ENCODE data around the gene MYOZ2. TPM values are rescaled to one million over a fixed set of nuclear protein-coding genes. Genes with fewer than 3 reads are reported as not detected.
"Not testable (repeated sequence)": the region's sequence is repeated elsewhere in the genome, so short reads cannot be mapped to it uniquely, and the experiment has no call there.

Gene MYOZ2
- total and polyA plus RNA-seq, 3 donors from 2014 or later = 2.8 to 4.3 (median 3.2) TPM

- H3K9me3 ChIP-seq = no peaks in the 10 kb centered on the region
- peaks cover 25% of the 10 kb centered on the region for H3K4me1 ChIP-seq
- H3K27ac ChIP-seq = peak overlapping the region; percentile 13 to 70
- DNase-seq = no peak
- intact Hi-C loops (cut with DNase I; ENCODE audit: low total_unique reads) = no loop called here
- TF ChIP-seq CTCF (IDR thresholded peaks at IDR 0.05) = no peak
- no peak for TF ChIP-seq POLR2A (IDR thresholded peaks at IDR 0.05)
- no peak overlapping the region for H3K4me3 ChIP-seq
- no peaks in the 10 kb centered on the region for H3K36me3 ChIP-seq (ENCODE audit: low read depth, missing control alignments)
- no peaks in the 10 kb centered on the region for H3K27me3 ChIP-seq
- WGBS, 2 donors = 37 to 46% methylated on average over 2 of the region's 2 CpGs
These were observed 4.2 kb downstream of the MYOZ2 start for GRCh38 chr4:119139822-119140252.

- H3K4me3 ChIP-seq; H3K27ac ChIP-seq; H3K9me3 ChIP-seq; intact Hi-C loops (cut with DNase I; ENCODE audit: low total_unique reads); DNase-seq; H3K27me3 ChIP-seq; H3K36me3 ChIP-seq (ENCODE audit: low read depth, missing control alignments): not testable (repeated sequence)
- WGBS, 2 donors = 92 to 97% methylated on average over 4 of the region's 4 CpGs
- peaks cover 22% of the 10 kb centered on the region for H3K4me1 ChIP-seq
These were observed 5.7 kb downstream of the MYOZ2 start for GRCh38 chr4:119141283-119141682.

GRCh38 chr4:119142833-119143232 is 7.2 kb downstream of the MYOZ2 start:
- H3K4me1 ChIP-seq = peaks cover 15% of the 10 kb centered on the region
- no peaks in the 10 kb centered on the region for H3K27me3 ChIP-seq
- no peak overlapping the region for H3K27ac ChIP-seq
- no peaks in the 10 kb centered on the region for H3K9me3 ChIP-seq
- no peak overlapping the region for H3K4me3 ChIP-seq
- no peak for DNase-seq
- intact Hi-C loops (cut with DNase I; ENCODE audit: low total_unique reads) = no loop called here
- H3K36me3 ChIP-seq (ENCODE audit: low read depth, missing control alignments) = no peaks in the 10 kb centered on the region
- no peak for TF ChIP-seq POLR2A (IDR thresholded peaks at IDR 0.05)
- no peak for TF ChIP-seq CTCF (IDR thresholded peaks at IDR 0.05)

- H3K4me1 ChIP-seq = peaks cover 10% of the 10 kb centered on the region
- H3K9me3 ChIP-seq; H3K27me3 ChIP-seq; H3K4me3 ChIP-seq; H3K27ac ChIP-seq; DNase-seq; intact Hi-C loops (cut with DNase I; ENCODE audit: low total_unique reads); H3K36me3 ChIP-seq (ENCODE audit: low read depth, missing control alignments): not testable (repeated sequence)
- 94 to 95% methylated on average over 10 of the region's 10 CpGs for WGBS, 2 donors
These were observed 7.7 kb downstream of the MYOZ2 start for GRCh38 chr4:119143341-119143740.

- H3K36me3 ChIP-seq (ENCODE audit: low read depth, missing control alignments) = no peaks in the 10 kb centered on the region
- H3K27me3 ChIP-seq = no peaks in the 10 kb centered on the region
- intact Hi-C loops (cut with DNase I; ENCODE audit: low total_unique reads) = no loop called here
- TF ChIP-seq POLR2A (IDR thresholded peaks at IDR 0.05) (no peak), CTCF (IDR thresholded peaks at IDR 0.05) (no peak)
- no peak overlapping the region for H3K4me3 ChIP-seq
- peak; percentile 23 for DNase-seq
- peak overlapping the region; percentile 39 to 67 for H3K27ac ChIP-seq
- H3K4me1 ChIP-seq = peaks cover 5% of the 10 kb centered on the region
- no peaks in the 10 kb centered on the region for H3K9me3 ChIP-seq
- WGBS, 2 donors = 54 to 60% methylated on average over 6 to 7 of the region's 7 CpGs
These were observed 13.5 kb downstream of the MYOZ2 start for GRCh38 chr4:119149110-119149509.

- WGBS, 2 donors = 49 to 60% methylated on average over 2 of the region's 2 CpGs
- peak; percentile 54 for DNase-seq
- intact Hi-C loops (cut with DNase I; ENCODE audit: low total_unique reads) = no loop called here
- no peaks in the 10 kb centered on the region for H3K36me3 ChIP-seq (ENCODE audit: low read depth, missing control alignments)
- no peaks in the 10 kb centered on the region for H3K27me3 ChIP-seq
- TF ChIP-seq CTCF (IDR thresholded peaks at IDR 0.05) = peak in 1 of 3 experiments; percentile 12
- TF ChIP-seq POLR2A (IDR thresholded peaks at IDR 0.05) = no peak
- no peak overlapping the region for H3K4me3 ChIP-seq
- no peaks in the 10 kb centered on the region for H3K9me3 ChIP-seq
- peak overlapping the region; percentile 16 to 43 for H3K27ac ChIP-seq
- peaks cover 5% of the 10 kb centered on the region for H3K4me1 ChIP-seq
These were observed 15.5 kb downstream of the MYOZ2 start for GRCh38 chr4:119151161-119151560.
